ENCODE measurements around the gene CLDND2. TPM values are rescaled to one million over a fixed set of nuclear protein-coding genes. Genes with fewer than 3 reads are reported as not detected.
A peak's percentile ranks its signal among the peaks of the same experiment; 100 is the strongest.
"Not testable (repeated sequence)": the region's sequence is repeated elsewhere in the genome, so short reads cannot be mapped to it uniquely, and the experiment has no call there.

CLDND2 gene
- total RNA-seq = not detected in 2 replicates
- polyA plus RNA-seq = not detected in 2 replicates
- polyA plus RNA-seq (2012) = 0.44 and 0.63 TPM in 2 replicates
- polyA minus RNA-seq (ENCODE audit: low replicate concordance) = not detected in 2 replicates

GRCh38 chr19:51368366-51369282 lies at the start of gene CLDND2:
Gene CLDND2 (minus strand): TSS chr19:51369003. CDS start chr19:51368577, 426 bp downstream.
- peaks cover 4% of the 10 kb centered on the region for H3K79me2 ChIP-seq (ENCODE audit: control insufficient read depth, insufficient read depth, low read length)
- H3K36me3 ChIP-seq (ENCODE audit: control insufficient read depth, insufficient read depth, low read length) = no peaks in the 10 kb centered on the region
- no peaks in the 10 kb centered on the region for H3K27me3 ChIP-seq (ENCODE audit: control insufficient read depth, insufficient read depth, low read length)
- H3K27ac ChIP-seq (ENCODE audit: insufficient read depth, low read length) = peak within 1 kb of the TSS; percentile 84
- H3K9ac ChIP-seq (ENCODE audit: insufficient read depth, low read length) = peak within 1 kb of the TSS; percentile 82
- no peak for DNase-seq (ENCODE audit: low read depth in 2 of 2)
- no peaks in the 10 kb centered on the region for H3K9me3 ChIP-seq (ENCODE audit: control insufficient read depth, insufficient read depth, low read depth, low read length)
- peak within 1 kb of the TSS; percentile 98 for H2AFZ ChIP-seq (ENCODE audit: low read length)
- TF ChIP-seq EZH2 (IDR thresholded peaks at IDR 0.05; ENCODE audit: low read length, missing control alignments) = no peak
- TF ChIP-seq, protein P1, sequence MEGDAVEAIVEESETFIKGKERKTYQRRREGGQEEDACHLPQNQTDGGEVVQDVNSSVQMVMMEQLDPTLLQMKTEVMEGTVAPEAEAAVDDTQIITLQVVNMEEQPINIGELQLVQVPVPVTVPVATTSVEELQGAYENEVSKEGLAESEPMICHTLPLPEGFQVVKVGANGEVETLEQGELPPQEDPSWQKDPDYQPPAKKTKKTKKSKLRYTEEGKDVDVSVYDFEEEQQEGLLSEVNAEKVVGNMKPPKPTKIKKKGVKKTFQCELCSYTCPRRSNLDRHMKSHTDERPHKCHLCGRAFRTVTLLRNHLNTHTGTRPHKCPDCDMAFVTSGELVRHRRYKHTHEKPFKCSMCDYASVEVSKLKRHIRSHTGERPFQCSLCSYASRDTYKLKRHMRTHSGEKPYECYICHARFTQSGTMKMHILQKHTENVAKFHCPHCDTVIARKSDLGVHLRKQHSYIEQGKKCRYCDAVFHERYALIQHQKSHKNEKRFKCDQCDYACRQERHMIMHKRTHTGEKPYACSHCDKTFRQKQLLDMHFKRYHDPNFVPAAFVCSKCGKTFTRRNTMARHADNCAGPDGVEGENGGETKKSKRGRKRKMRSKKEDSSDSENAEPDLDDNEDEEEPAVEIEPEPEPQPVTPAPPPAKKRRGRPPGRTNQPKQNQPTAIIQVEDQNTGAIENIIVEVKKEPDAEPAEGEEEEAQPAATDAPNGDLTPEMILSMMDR (conservative IDR thresholded peaks at IDR 0.05 in 1 of 2, IDR thresholded peaks at IDR 0.05 in 1 of 2; ENCODE audit: low read depth in 1 of 2, low read length in 2 of 2) = no peak
- peak within 1 kb of the TSS; percentile 64 to 98 (median 80) for H3K4me3 ChIP-seq (replicated peaks in 1 of 4; ENCODE audit: control extremely low read depth in 1 of 4, insufficient read depth in 1 of 4, low read depth in 3 of 4, low read length in 4 of 4)
- H3K4me1 ChIP-seq (ENCODE audit: control insufficient read depth, extremely low read depth, insufficient read depth, low read length) = peaks cover 6% of the 10 kb centered on the region
- H4K20me1 ChIP-seq (ENCODE audit: control insufficient read depth, extremely low read depth, insufficient read depth, low read length) = no peaks in the 10 kb centered on the region
- peak within 1 kb of the TSS; percentile 82 for H3K4me2 ChIP-seq (ENCODE audit: extremely low read depth, insufficient read depth, low read length)

DNA sequence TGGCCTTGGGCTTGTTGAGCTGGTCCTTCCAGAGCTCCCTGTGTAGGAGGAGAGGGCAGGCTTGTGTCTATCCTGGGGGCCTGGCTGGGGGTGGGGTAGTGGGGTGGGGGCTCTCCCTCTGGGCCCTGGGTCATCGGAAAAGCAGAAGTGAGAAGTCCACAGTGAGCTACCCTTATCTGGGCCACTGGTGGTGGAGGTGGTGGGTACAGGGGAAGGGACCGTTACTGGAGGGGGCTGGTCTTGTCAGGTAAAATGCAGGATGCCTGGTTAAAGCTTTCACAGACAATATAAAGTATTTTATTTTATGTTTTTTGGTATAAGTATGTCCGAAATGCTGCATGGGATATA lies 49.0 kb upstream of the CLDND2 start:
- no peak for TF ChIP-seq EZH2 (IDR thresholded peaks at IDR 0.05; ENCODE audit: low read length, missing control alignments)
- TF ChIP-seq, protein P1 (conservative IDR thresholded peaks at IDR 0.05 in 1 of 2, IDR thresholded peaks at IDR 0.05 in 1 of 2; ENCODE audit: low read depth in 1 of 2, low read length in 2 of 2) = no peak
- H3K4me1 ChIP-seq (ENCODE audit: control insufficient read depth, extremely low read depth, insufficient read depth, low read length) = no peaks in the 10 kb centered on the region
- no peaks in the 10 kb centered on the region for H3K36me3 ChIP-seq (ENCODE audit: control insufficient read depth, insufficient read depth, low read length)
- H3K27me3 ChIP-seq (ENCODE audit: control insufficient read depth, insufficient read depth, low read length) = no peaks in the 10 kb centered on the region
- DNase-seq (ENCODE audit: low read depth in 2 of 2) = no peak
- H4K20me1 ChIP-seq (ENCODE audit: control insufficient read depth, extremely low read depth, insufficient read depth, low read length) = no peaks in the 10 kb centered on the region
- H3K79me2 ChIP-seq (ENCODE audit: control insufficient read depth, insufficient read depth, low read length) = no peaks in the 10 kb centered on the region
- H3K4me3 ChIP-seq (replicated peaks in 1 of 4; ENCODE audit: control extremely low read depth in 1 of 4, insufficient read depth in 1 of 4, low read depth in 3 of 4, low read length in 4 of 4) = no peak overlapping the region
- no peaks in the 10 kb centered on the region for H3K9me3 ChIP-seq (ENCODE audit: control insufficient read depth, insufficient read depth, low read depth, low read length)
- no peak overlapping the region for H2AFZ ChIP-seq (ENCODE audit: low read length)
- no peak overlapping the region for H3K27ac ChIP-seq (ENCODE audit: insufficient read depth, low read length)
- H3K4me2 ChIP-seq (ENCODE audit: extremely low read depth, insufficient read depth, low read length) = no peak overlapping the region
- no peak overlapping the region for H3K9ac ChIP-seq (ENCODE audit: insufficient read depth, low read length)

DNA sequence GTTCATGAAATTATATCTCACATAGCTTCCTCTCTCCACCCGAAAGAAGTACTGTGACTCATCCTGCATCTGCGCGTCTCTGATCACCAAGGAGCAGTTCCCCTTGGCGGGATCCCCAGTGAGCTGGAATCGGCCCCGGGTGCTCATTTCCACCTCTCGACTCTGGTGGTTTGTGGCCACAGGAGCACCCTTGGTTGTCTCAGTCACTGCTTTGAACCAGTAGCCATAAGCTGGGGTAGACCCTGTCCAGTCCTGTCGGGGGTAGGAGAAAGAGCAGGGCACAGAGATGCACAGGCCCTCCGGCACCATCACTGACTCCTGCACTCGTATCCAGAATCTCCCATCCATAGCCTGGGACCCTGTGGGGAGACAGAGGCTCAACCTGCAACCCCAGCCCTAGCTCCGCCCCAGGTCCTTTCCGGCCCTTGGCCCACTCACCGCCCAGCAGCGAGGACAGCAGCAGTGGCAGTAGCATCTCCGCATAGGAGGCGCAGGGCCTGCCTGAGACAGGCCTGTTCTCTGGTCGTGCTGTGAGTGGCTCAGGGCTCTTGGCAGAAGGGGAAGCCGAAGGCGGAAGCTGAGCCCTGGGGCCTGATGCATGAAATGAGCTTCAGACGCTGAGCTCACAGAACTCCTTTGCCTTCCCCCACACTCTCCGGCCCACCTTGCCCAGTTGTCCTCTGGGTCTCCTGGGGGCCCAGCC lies 48.5 kb upstream of the CLDND2 start, which contains the start of gene SIGLEC10:
SIGLEC10 (minus strand) TSS at position 536 of the 703 bp plus-strand sequence; CDS start at position 475, 61 bp downstream.
- Histone ChIP-seq H3K4me1 (ENCODE audit: control insufficient read depth, extremely low read depth, insufficient read depth, low read length) (no peaks in the 10 kb centered on the region), H3K27me3 (ENCODE audit: control insufficient read depth, insufficient read depth, low read length) (no peaks in the 10 kb centered on the region), H3K9me3 (ENCODE audit: control insufficient read depth, insufficient read depth, low read depth, low read length) (no peaks in the 10 kb centered on the region), H3K9ac (ENCODE audit: insufficient read depth, low read length) (no peak within 1 kb of the TSS), H3K27ac (ENCODE audit: insufficient read depth, low read length) (no peak within 1 kb of the TSS), H3K4me3 (replicated peaks in 1 of 4; ENCODE audit: control extremely low read depth in 1 of 4, insufficient read depth in 1 of 4, low read depth in 3 of 4, low read length in 4 of 4) (no peak within 1 kb of the TSS), H2AFZ (ENCODE audit: low read length) (no peak within 1 kb of the TSS), H4K20me1 (ENCODE audit: control insufficient read depth, extremely low read depth, insufficient read depth, low read length) (no peaks in the 10 kb centered on the region), H3K79me2 (ENCODE audit: control insufficient read depth, insufficient read depth, low read length) (no peaks in the 10 kb centered on the region), H3K4me2 (ENCODE audit: extremely low read depth, insufficient read depth, low read length) (no peak within 1 kb of the TSS), H3K36me3 (ENCODE audit: control insufficient read depth, insufficient read depth, low read length) (no peaks in the 10 kb centered on the region)
- TF ChIP-seq, protein P1 (conservative IDR thresholded peaks at IDR 0.05 in 1 of 2, IDR thresholded peaks at IDR 0.05 in 1 of 2; ENCODE audit: low read depth in 1 of 2, low read length in 2 of 2) = no peak
- TF ChIP-seq EZH2 (IDR thresholded peaks at IDR 0.05; ENCODE audit: low read length, missing control alignments) = no peak
- no peak for DNase-seq (ENCODE audit: low read depth in 2 of 2)

GRCh38 chr19:51416422-51416821 lies 47.6 kb upstream of the CLDND2 start:
- H2AFZ ChIP-seq (ENCODE audit: low read length); H3K27me3 ChIP-seq (ENCODE audit: control insufficient read depth, insufficient read depth, low read length); H3K4me2 ChIP-seq (ENCODE audit: extremely low read depth, insufficient read depth, low read length); H3K9me3 ChIP-seq (ENCODE audit: control insufficient read depth, insufficient read depth, low read depth, low read length); H3K4me3 ChIP-seq (replicated peaks in 1 of 4; ENCODE audit: control extremely low read depth in 1 of 4, insufficient read depth in 1 of 4, low read depth in 3 of 4, low read length in 4 of 4); DNase-seq (ENCODE audit: low read depth in 2 of 2); H3K4me1 ChIP-seq (ENCODE audit: control insufficient read depth, extremely low read depth, insufficient read depth, low read length); H4K20me1 ChIP-seq (ENCODE audit: control insufficient read depth, extremely low read depth, insufficient read depth, low read length); H3K79me2 ChIP-seq (ENCODE audit: control insufficient read depth, insufficient read depth, low read length); H3K9ac ChIP-seq (ENCODE audit: insufficient read depth, low read length); H3K27ac ChIP-seq (ENCODE audit: insufficient read depth, low read length); H3K36me3 ChIP-seq (ENCODE audit: control insufficient read depth, insufficient read depth, low read length): not testable (repeated sequence)

Measured in fibroblast of lung (primary cell).